GM23338 (cell line): ENCODE results near the gene IMPDH1. TPM values are rescaled to one million over a fixed set of nuclear protein-coding genes. Genes with fewer than 3 reads are reported as not detected.

Experiments
- ATAC-seq: fragments of 200-7000 bp; cut with Tn5 transposase; 3 replicates; pipeline ENCODE4 v1.9.1; 2020
- DNase-seq: peaks from one replicate; pipeline ENCODE4 v3.0.0-alpha.2; 2015; ENCODE audit warnings: low spot score
- H2AFZ ChIP-seq: fragments of 200-600 bp; sonication (generic); 2 replicates; pipeline ENCODE4 v1.8.0; 2016; ENCODE audit warnings: antibody characterized with exemption, mild to moderate bottlenecking, moderate library complexity
- H3F3A ChIP-seq: fragments of 200-600 bp; sonication (generic); replicated peaks from 2 replicates; pipeline ENCODE4 v1.8.0; 2017; ENCODE audit warnings: antibody characterized with exemption, mixed run types, low read depth
- H3K27ac ChIP-seq: fragments of 200-600 bp; sonication (generic); 2 replicates; pipeline ENCODE4 v1.6.1; 2016; ENCODE audit warnings: low read depth
- H3K27me3 ChIP-seq: fragments of 200-600 bp; sonication (generic); 2 replicates; pipeline ENCODE4 v1.8.0; 2016; ENCODE audit warnings: mild to moderate bottlenecking, mixed run types, moderate library complexity; ENCODE audit not compliant: insufficient read depth
- H3K36me3 ChIP-seq: fragments of 200-600 bp; sonication (generic); 2 replicates; pipeline ENCODE4 v1.8.0; 2016; ENCODE audit warnings: mild to moderate bottlenecking; ENCODE audit not compliant: insufficient read depth
- H3K4me1 ChIP-seq: fragments of 200-600 bp; sonication (generic); 2 replicates; pipeline ENCODE4 v1.8.0; 2016; ENCODE audit warnings: mild to moderate bottlenecking, moderate library complexity; ENCODE audit not compliant: insufficient read depth
- H3K4me2 ChIP-seq: fragments of 200-600 bp; sonication (generic); 2 replicates; pipeline ENCODE4 v1.7.1; 2017; ENCODE audit warnings: mixed run types
- H3K4me3 ChIP-seq: fragments of 200-600 bp; sonication (generic); 2 replicates; pipeline ENCODE4 v1.6.1; 2016; ENCODE audit warnings: mixed run types
- H3K79me2 ChIP-seq: fragments of 200-600 bp; sonication (generic); replicated peaks from 2 replicates; pipeline ENCODE4 v1.8.0; 2017; ENCODE audit warnings: mild to moderate bottlenecking; ENCODE audit not compliant: insufficient read depth
- H3K9me2 ChIP-seq: fragments of 200-600 bp; sonication (generic); 2 replicates; pipeline ENCODE4 v1.8.0; 2017; ENCODE audit not compliant: insufficient read depth
- H4K20me1 ChIP-seq: fragments of 200-600 bp; sonication (generic); replicated peaks from 2 replicates; pipeline ENCODE4 v1.8.0; 2017; ENCODE audit warnings: mild to moderate bottlenecking; ENCODE audit not compliant: insufficient read depth
- H3K27ac Mint-ChIP-seq: 2 replicates; pipeline ENCODE4 v1.8.0; 2020; ENCODE audit warnings: inconsistent platforms, mild to moderate bottlenecking, moderate library complexity, mixed read lengths
- H3K27me3 Mint-ChIP-seq: 3 replicates; pipeline ENCODE4 v1.8.0; 2022; ENCODE audit warnings: low read depth, mild to moderate bottlenecking, moderate library complexity, mixed read lengths, inconsistent platforms; ENCODE audit not compliant: insufficient read depth, poor library complexity
- H3K36me3 Mint-ChIP-seq: 3 replicates; pipeline ENCODE4 v1.8.0; 2021; ENCODE audit warnings: low read depth, mild to moderate bottlenecking, inconsistent platforms, moderate library complexity, mixed read lengths
- H3K4me1 Mint-ChIP-seq: 3 replicates; pipeline ENCODE4 v1.8.0; 2020; ENCODE audit warnings: mild to moderate bottlenecking, inconsistent platforms, mixed read lengths
- H3K4me3 Mint-ChIP-seq: 3 replicates; pipeline ENCODE4 v1.8.0; 2021; ENCODE audit warnings: moderate library complexity, mild to moderate bottlenecking, inconsistent platforms, mixed read lengths
- H3K9me3 Mint-ChIP-seq: 3 replicates; pipeline ENCODE4 v1.8.0; 2020; ENCODE audit warnings: moderate library complexity, mild to moderate bottlenecking, inconsistent platforms, mixed read lengths
- CREB1 ChIP-seq: fragments of 250-450 bp; sonication (Bioruptor Pico); IDR thresholded peaks from 2 replicates; pipeline ENCODE4 v1.5.0; 2020; ENCODE audit warnings: low read depth, mild to moderate bottlenecking, moderate library complexity
- EZH2 ChIP-seq: fragments of 200-600 bp; sonication (generic); IDR thresholded peaks from one replicate; pipeline ENCODE4 v1.8.0; 2017; ENCODE audit warnings: antibody characterized with exemption, mild to moderate bottlenecking, low read depth; ENCODE audit not compliant: unreplicated experiment
- EZH2phosphoT487 ChIP-seq: fragments of 200-600 bp; sonication (generic); IDR thresholded peaks from one replicate; pipeline ENCODE4 v1.8.1; 2018; ENCODE audit warnings: antibody characterized with exemption; ENCODE audit not compliant: unreplicated experiment
- JUNB ChIP-seq: IDR thresholded peaks from one replicate; pipeline ENCODE4 v1.6.1; 2016; ENCODE audit warnings: antibody characterized with exemption; ENCODE audit not compliant: unreplicated experiment
- NANOG ChIP-seq: IDR thresholded peaks from 2 replicates; pipeline ENCODE4 v1.6.1; 2016; ENCODE audit warnings: antibody characterized with exemption, borderline replicate concordance
- POLR2AphosphoS5 ChIP-seq: IDR thresholded peaks from 2 replicates; pipeline ENCODE4 v1.6.1; 2016; ENCODE audit warnings: antibody characterized with exemption, low read depth
- STAT1 ChIP-seq: IDR thresholded peaks from one replicate; pipeline ENCODE4 v1.6.1; 2016; ENCODE audit warnings: antibody characterized with exemption; ENCODE audit not compliant: unreplicated experiment
- ZNF114 ChIP-seq: fragments of 250-450 bp; sonication (Bioruptor Pico); IDR thresholded peaks from 2 replicates; pipeline ENCODE4 v1.5.0; 2020; ENCODE audit warnings: mild to moderate bottlenecking, moderate library complexity
- ZNF331 ChIP-seq: fragments of 250-450 bp; sonication (Bioruptor Pico); IDR thresholded peaks from 2 replicates; pipeline ENCODE4 v1.5.0; 2020; ENCODE audit warnings: low read depth, mild to moderate bottlenecking, moderate library complexity
- polyA plus RNA-seq: library from polyadenylated mRNA; unstranded; fragments of >200 nt; fragmentation: Nextera tagmentation; extraction: Ambion mirVana; gene quantifications from 2 replicates; pipeline ENCODE4 v1.2.1, GENCODE V29; 2016
- total RNA-seq: library from RNA; depleted of rRNA; stranded (reverse); fragments of >200 nt; shearing (Covaris generic); gene quantifications from 2 replicates; pipeline ENCODE4 v1.2.3, GENCODE V29; 2014
- TF ChIP-seq, protein P1 (sequence below): IDR thresholded peaks from 2 replicates; pipeline ENCODE4 v1.6.1; 2016; ENCODE audit warnings: antibody characterized with exemption
- TF ChIP-seq, protein P2 (sequence below), 2 experiments: fragments of 200-600 bp in 1 of 2; sonication (generic) in 1 of 2; conservative IDR thresholded peaks; 2 replicates each; pipeline versions ENCODE4 v1.5.1 to v1.6.1; 2016 to 2017; ENCODE audit warnings: antibody characterized with exemption in 2 of 2, low read depth in 2 of 2, mild to moderate bottlenecking in 2 of 2, moderate library complexity in 1 of 2
- TF ChIP-seq, protein P3 (sequence below): IDR thresholded peaks from one replicate; pipeline ENCODE4 v1.6.1; 2018; ENCODE audit warnings: antibody characterized with exemption; ENCODE audit not compliant: unreplicated experiment

Gene IMPDH1
- total and polyA plus RNA-seq, 2 experiments from 2014 or later, result 16.4 to 48.3 TPM

DNA sequence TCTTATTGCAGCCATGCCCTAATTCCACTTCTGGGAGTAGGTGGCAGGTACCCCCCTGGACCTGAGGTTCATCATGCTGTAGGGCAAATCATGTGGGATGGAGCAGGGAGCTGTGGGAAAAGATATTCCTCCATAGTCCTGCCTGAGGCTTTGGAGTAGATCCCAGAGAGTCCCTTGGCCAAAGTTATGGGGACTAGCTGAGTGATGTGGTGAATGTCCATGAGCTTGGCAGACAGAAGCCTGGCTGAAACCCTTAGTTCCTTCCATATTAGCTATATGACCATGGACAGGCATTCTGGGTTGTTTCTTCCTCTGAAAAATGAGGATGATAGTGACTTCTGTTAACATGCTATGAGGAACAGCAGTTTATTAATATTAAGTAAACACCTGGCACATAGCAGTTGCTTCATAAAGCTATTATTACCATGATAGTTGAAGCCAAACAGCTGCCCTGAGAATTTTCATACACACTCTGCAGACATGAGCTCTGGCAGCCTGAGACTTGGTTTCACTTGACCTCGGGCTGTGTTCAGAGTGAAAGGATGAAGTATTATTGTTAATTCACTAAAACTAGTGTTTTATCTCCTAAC lies 15.0 kb upstream of the IMPDH1 start (continued):
- TF ChIP-seq, protein P1, sequence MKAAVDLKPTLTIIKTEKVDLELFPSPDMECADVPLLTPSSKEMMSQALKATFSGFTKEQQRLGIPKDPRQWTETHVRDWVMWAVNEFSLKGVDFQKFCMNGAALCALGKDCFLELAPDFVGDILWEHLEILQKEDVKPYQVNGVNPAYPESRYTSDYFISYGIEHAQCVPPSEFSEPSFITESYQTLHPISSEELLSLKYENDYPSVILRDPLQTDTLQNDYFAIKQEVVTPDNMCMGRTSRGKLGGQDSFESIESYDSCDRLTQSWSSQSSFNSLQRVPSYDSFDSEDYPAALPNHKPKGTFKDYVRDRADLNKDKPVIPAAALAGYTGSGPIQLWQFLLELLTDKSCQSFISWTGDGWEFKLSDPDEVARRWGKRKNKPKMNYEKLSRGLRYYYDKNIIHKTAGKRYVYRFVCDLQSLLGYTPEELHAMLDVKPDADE, result no peak
- no peak for TF ChIP-seq ZNF331 (CRISPR knock-in tag)
- TF ChIP-seq JUNB, result no peak
- TF ChIP-seq EZH2phosphoT487, result no peak
- TF ChIP-seq CREB1 (CRISPR knock-in tag), result no peak
- TF ChIP-seq NANOG, result no peak
- TF ChIP-seq POLR2AphosphoS5, result no peak
- TF ChIP-seq, protein P2, sequence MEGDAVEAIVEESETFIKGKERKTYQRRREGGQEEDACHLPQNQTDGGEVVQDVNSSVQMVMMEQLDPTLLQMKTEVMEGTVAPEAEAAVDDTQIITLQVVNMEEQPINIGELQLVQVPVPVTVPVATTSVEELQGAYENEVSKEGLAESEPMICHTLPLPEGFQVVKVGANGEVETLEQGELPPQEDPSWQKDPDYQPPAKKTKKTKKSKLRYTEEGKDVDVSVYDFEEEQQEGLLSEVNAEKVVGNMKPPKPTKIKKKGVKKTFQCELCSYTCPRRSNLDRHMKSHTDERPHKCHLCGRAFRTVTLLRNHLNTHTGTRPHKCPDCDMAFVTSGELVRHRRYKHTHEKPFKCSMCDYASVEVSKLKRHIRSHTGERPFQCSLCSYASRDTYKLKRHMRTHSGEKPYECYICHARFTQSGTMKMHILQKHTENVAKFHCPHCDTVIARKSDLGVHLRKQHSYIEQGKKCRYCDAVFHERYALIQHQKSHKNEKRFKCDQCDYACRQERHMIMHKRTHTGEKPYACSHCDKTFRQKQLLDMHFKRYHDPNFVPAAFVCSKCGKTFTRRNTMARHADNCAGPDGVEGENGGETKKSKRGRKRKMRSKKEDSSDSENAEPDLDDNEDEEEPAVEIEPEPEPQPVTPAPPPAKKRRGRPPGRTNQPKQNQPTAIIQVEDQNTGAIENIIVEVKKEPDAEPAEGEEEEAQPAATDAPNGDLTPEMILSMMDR (conservative IDR thresholded peaks at IDR 0.05; ENCODE audit: low read depth in 2 of 2), result no peak
- no peak for TF ChIP-seq ZNF114 (CRISPR knock-in tag)
- TF ChIP-seq EZH2, result no peak
- TF ChIP-seq, protein P3, sequence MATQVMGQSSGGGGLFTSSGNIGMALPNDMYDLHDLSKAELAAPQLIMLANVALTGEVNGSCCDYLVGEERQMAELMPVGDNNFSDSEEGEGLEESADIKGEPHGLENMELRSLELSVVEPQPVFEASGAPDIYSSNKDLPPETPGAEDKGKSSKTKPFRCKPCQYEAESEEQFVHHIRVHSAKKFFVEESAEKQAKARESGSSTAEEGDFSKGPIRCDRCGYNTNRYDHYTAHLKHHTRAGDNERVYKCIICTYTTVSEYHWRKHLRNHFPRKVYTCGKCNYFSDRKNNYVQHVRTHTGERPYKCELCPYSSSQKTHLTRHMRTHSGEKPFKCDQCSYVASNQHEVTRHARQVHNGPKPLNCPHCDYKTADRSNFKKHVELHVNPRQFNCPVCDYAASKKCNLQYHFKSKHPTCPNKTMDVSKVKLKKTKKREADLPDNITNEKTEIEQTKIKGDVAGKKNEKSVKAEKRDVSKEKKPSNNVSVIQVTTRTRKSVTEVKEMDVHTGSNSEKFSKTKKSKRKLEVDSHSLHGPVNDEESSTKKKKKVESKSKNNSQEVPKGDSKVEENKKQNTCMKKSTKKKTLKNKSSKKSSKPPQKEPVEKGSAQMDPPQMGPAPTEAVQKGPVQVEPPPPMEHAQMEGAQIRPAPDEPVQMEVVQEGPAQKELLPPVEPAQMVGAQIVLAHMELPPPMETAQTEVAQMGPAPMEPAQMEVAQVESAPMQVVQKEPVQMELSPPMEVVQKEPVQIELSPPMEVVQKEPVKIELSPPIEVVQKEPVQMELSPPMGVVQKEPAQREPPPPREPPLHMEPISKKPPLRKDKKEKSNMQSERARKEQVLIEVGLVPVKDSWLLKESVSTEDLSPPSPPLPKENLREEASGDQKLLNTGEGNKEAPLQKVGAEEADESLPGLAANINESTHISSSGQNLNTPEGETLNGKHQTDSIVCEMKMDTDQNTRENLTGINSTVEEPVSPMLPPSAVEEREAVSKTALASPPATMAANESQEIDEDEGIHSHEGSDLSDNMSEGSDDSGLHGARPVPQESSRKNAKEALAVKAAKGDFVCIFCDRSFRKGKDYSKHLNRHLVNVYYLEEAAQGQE, result no peak

DNA sequence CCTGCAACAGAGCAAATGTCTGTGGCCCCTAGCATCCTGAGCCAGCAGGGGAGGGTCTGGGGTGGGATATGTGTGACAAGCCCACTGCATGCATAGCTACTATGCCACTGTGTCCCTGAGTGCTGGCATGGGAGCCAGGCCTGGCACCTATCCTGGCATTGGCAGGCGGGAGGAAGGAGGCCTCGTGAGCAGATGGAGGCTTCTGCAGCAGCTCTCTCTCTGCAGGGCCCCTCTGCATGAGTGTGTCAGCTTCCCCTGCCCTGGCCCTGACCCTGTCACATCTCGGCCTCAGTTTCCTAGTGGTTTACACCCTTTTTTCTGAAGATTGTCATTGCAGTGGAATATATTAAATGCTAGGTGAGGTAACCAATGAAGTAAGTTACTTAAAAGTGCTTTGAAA lies 13.1 kb upstream of the IMPDH1 start:
- no peaks in the 10 kb centered on the region for H3F3A ChIP-seq
- H2AFZ ChIP-seq, result no peak overlapping the region
- ATAC-seq (no peak), DNase-seq (no peak)
- H3K27me3 ChIP-seq, result no peaks in the 10 kb centered on the region
- H3K4me3 Mint-ChIP-seq, result no peak overlapping the region
- peaks cover 5% of the 10 kb centered on the region for H3K27me3 Mint-ChIP-seq
- TF ChIP-seq STAT1 (no peak), EZH2 (no peak)
- H3K9me3 Mint-ChIP-seq, result no peaks in the 10 kb centered on the region
- no peak overlapping the region for H3K4me2 ChIP-seq
- no peak overlapping the region for H3K4me3 ChIP-seq
- H3K36me3 ChIP-seq, result no peaks in the 10 kb centered on the region
- H4K20me1 ChIP-seq, result no peaks in the 10 kb centered on the region
- no peaks in the 10 kb centered on the region for H3K79me2 ChIP-seq
- H3K4me1 ChIP-seq, result no peaks in the 10 kb centered on the region
- no peak overlapping the region for H3K27ac Mint-ChIP-seq
- H3K36me3 Mint-ChIP-seq, result no peaks in the 10 kb centered on the region
- no peak overlapping the region for H3K27ac ChIP-seq
- H3K4me1 Mint-ChIP-seq, result no peaks in the 10 kb centered on the region
- H3K9me2 ChIP-seq, result no peaks in the 10 kb centered on the region
